ENCODE results near the gene ARMS2. TPM values are rescaled to one million over a fixed set of nuclear protein-coding genes. Genes with fewer than 3 reads are reported as not detected.

ARMS2 gene
- polyA plus RNA-seq, 1 donor from 2014 or later: not detected

DNA sequence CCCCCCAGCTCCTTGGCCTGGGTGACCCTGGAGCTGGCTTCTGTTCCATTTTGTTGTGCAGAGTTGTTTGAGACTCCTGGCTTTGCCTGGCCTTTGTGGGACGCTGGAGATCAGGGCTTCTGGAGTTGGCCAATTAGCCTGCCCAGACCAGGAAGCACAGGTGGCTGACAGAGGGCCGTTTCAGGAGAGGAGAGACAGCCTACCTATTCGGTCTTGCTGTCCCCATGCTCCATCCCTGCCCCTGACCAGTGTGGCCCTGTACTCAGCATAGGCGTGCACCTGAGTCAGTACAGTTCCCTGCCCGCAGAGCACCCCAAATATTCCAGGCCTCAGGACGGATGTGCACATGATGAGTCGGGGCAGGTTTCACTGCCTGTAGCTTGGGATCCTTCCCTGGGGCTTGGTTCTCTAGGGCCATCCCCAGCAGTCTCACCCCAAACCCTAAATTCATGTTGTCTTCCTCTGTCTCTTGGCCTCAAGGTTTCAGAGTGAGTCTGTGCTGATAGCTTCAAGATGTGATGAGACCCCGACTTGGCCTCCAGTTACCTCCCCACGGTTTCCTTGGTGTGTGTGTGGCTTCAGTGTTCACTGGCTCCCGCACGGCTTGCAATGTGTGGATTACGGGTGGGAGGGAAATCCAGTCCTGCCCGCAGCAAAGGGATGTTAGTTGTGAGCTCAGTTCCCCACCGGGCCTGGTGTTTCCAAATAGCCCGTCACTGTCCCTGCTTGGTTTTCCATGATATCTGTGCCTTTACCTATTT is 51.6 kb downstream of the ARMS2 start:
- TF ChIP-seq RAD21 (conservative IDR thresholded peaks at IDR 0.05): no peak
- no peak for TF ChIP-seq EZH2 (IDR thresholded peaks at IDR 0.05; ENCODE audit: borderline replicate concordance, insufficient read depth, low read length, poor library complexity, severe bottlenecking)
- no peak for TF ChIP-seq CTCF (IDR thresholded peaks at IDR 0.05; ENCODE audit: poor library complexity, severe bottlenecking)
- no peak for TF ChIP-seq EP300 (conservative IDR thresholded peaks at IDR 0.05; ENCODE audit: poor library complexity, severe bottlenecking)
- no peak for TF ChIP-seq TAF1 (IDR thresholded peaks at IDR 0.05; ENCODE audit: low read depth)
- no peak for TF ChIP-seq SMC3 (conservative IDR thresholded peaks at IDR 0.05; ENCODE audit: poor library complexity)
- no peak for TF ChIP-seq MXI1 (conservative IDR thresholded peaks at IDR 0.05; ENCODE audit: poor library complexity, severe bottlenecking)
- TF ChIP-seq, protein P1, sequence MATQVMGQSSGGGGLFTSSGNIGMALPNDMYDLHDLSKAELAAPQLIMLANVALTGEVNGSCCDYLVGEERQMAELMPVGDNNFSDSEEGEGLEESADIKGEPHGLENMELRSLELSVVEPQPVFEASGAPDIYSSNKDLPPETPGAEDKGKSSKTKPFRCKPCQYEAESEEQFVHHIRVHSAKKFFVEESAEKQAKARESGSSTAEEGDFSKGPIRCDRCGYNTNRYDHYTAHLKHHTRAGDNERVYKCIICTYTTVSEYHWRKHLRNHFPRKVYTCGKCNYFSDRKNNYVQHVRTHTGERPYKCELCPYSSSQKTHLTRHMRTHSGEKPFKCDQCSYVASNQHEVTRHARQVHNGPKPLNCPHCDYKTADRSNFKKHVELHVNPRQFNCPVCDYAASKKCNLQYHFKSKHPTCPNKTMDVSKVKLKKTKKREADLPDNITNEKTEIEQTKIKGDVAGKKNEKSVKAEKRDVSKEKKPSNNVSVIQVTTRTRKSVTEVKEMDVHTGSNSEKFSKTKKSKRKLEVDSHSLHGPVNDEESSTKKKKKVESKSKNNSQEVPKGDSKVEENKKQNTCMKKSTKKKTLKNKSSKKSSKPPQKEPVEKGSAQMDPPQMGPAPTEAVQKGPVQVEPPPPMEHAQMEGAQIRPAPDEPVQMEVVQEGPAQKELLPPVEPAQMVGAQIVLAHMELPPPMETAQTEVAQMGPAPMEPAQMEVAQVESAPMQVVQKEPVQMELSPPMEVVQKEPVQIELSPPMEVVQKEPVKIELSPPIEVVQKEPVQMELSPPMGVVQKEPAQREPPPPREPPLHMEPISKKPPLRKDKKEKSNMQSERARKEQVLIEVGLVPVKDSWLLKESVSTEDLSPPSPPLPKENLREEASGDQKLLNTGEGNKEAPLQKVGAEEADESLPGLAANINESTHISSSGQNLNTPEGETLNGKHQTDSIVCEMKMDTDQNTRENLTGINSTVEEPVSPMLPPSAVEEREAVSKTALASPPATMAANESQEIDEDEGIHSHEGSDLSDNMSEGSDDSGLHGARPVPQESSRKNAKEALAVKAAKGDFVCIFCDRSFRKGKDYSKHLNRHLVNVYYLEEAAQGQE (IDR thresholded peaks at IDR 0.05; ENCODE audit: borderline replicate concordance): no peak
- TF ChIP-seq POLR2AphosphoS5 (IDR thresholded peaks at IDR 0.05): no peak
- Histone ChIP-seq H3F3A (ENCODE audit: insufficient read depth, low read length, poor library complexity, severe bottlenecking) (no peaks in the 10 kb centered on the region), H3K79me2 (replicated peaks; ENCODE audit: insufficient read depth, low read length) (no peaks in the 10 kb centered on the region), H3K9ac (ENCODE audit: low read length) (no peak overlapping the region), H3K4me3 (ENCODE audit: low read length) (no peak overlapping the region), H3K4me2 (ENCODE audit: low read length) (no peak overlapping the region), H3K27me3 (ENCODE audit: insufficient read depth, low read depth, low read length) (no peaks in the 10 kb centered on the region), H3K9me3 (ENCODE audit: low read length) (no peaks in the 10 kb centered on the region), H3K36me3 (ENCODE audit: insufficient read depth, low read length) (no peaks in the 10 kb centered on the region), H2AFZ (ENCODE audit: low read depth, low read length) (no peak overlapping the region), H3K27ac (ENCODE audit: low read length) (no peak overlapping the region), H4K20me1 (ENCODE audit: insufficient read depth) (no peaks in the 10 kb centered on the region), H3K9me2 (ENCODE audit: insufficient read depth, low read length) (no peaks in the 10 kb centered on the region)

Small RNA genes within 50 kb of the gene (small RNA-seq; reads per million reads assigned to genes)
- gene MIR3941: 0 to 1.8 (median 0.39) reads per million in 3 experiments

Other genes with a start within 250 kb of the ARMS2 start
- not detected in 2 replicates for gene BTBD16, start 183.4 kb upstream of the ARMS2 start, polyA plus RNA-seq
- 87.7 and 91.9 TPM in 2 replicates for gene PLEKHA1, start 79.9 kb upstream of the ARMS2 start, polyA plus RNA-seq
- gene HTRA1, start 6.9 kb downstream of the ARMS2 start, polyA plus RNA-seq: 1.4 and 1.7 TPM in 2 replicates
- not detected in 2 replicates for gene DMBT1, start 106.1 kb downstream of the ARMS2 start, polyA plus RNA-seq
- not detected in 2 replicates for gene C10orf120, start 245.2 kb downstream of the ARMS2 start, polyA plus RNA-seq

Measured in neural cell (in vitro differentiated cells).